Measurements from ENCODE around the gene URM1.

DNA sequence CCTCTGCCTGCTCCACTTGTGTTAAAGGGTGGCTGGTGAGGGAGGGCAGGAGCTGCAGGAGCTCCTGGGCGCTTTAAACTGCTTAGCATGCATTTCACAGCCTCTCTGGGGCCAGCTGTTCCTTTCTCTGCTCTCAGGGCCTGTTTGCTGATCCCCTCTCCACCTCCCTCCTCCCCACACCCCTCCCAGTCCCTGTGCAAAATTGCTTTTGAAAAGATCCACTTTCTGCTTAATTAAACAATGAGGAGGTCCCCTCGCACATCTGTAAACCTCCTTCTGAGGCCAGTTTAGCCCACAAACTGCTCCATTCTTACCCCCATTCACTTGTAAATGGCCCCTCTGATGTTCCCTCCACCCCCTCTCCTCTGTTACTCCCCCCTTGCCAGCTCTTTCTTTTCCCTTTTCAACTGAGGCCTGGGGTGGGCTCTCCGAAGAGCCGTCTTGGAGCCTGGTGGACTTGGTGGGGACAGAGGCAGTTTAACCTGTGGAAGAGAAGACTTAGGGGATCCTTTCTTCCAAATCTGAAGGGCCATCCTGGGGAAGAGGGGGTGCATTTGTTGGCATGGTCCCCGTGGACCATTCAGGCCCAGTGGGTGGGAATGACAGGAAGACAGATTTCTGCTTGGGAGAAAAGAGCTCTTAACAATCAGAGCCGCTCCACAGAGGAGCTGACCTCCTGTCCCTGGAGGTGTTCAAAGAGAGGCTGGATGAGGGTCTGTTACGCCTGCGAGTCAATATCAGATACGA is 12.0 kb downstream of the URM1 start:
- TF ChIP-seq, protein P1, sequence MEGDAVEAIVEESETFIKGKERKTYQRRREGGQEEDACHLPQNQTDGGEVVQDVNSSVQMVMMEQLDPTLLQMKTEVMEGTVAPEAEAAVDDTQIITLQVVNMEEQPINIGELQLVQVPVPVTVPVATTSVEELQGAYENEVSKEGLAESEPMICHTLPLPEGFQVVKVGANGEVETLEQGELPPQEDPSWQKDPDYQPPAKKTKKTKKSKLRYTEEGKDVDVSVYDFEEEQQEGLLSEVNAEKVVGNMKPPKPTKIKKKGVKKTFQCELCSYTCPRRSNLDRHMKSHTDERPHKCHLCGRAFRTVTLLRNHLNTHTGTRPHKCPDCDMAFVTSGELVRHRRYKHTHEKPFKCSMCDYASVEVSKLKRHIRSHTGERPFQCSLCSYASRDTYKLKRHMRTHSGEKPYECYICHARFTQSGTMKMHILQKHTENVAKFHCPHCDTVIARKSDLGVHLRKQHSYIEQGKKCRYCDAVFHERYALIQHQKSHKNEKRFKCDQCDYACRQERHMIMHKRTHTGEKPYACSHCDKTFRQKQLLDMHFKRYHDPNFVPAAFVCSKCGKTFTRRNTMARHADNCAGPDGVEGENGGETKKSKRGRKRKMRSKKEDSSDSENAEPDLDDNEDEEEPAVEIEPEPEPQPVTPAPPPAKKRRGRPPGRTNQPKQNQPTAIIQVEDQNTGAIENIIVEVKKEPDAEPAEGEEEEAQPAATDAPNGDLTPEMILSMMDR (conservative IDR thresholded peaks at IDR 0.05; ENCODE audit: low read length) = no peak
- TF ChIP-seq EZH2phosphoT487 (IDR thresholded peaks at IDR 0.05; ENCODE audit: borderline replicate concordance) = no peak

All from Loucy (cell line).